Measurements from ENCODE around the gene LCN1.

DNA sequence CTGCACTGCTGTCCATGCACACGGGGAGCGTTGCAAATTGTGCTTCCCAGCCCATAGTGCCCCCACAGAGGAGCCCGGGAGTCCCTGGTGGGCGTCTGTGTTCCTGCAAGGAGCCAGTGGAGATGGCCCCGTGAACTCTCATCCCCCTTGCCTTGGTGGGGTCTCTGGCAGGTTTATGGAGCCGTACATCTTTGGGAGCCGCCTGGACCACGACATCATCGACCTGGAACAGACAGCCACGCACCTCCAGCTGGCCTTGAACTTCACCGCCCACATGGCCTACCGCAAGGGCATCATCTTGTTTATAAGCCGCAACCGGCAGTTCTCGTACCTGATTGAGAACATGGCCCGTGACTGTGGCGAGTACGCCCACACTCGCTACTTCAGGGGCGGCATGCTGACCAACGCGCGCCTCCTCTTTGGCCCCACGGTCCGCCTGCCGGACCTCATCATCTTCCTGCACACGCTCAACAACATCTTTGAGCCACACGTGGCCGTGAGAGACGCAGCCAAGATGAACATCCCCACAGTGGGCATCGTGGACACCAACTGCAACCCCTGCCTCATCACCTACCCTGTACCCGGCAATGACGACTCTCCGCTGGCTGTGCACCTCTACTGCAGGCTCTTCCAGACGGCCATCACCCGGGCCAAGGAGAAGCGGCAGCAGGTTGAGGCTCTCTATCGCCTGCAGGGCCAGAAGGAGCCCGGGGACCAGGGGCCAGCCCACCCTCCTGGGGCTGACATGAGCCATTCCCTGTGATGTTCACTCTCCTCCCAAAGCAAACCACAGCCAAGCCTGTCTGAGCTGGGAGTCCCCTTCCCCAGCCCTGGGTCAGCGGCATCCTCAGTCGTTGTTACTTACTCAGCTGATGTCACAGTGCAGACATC, 17.6 kb upstream of the LCN1 start:
- TF ChIP-seq, protein P1, sequence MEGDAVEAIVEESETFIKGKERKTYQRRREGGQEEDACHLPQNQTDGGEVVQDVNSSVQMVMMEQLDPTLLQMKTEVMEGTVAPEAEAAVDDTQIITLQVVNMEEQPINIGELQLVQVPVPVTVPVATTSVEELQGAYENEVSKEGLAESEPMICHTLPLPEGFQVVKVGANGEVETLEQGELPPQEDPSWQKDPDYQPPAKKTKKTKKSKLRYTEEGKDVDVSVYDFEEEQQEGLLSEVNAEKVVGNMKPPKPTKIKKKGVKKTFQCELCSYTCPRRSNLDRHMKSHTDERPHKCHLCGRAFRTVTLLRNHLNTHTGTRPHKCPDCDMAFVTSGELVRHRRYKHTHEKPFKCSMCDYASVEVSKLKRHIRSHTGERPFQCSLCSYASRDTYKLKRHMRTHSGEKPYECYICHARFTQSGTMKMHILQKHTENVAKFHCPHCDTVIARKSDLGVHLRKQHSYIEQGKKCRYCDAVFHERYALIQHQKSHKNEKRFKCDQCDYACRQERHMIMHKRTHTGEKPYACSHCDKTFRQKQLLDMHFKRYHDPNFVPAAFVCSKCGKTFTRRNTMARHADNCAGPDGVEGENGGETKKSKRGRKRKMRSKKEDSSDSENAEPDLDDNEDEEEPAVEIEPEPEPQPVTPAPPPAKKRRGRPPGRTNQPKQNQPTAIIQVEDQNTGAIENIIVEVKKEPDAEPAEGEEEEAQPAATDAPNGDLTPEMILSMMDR (IDR thresholded peaks at IDR 0.05) = no peak
- no peak for TF ChIP-seq EZH2phosphoT487 (IDR thresholded peaks at IDR 0.05)
- TF ChIP-seq EZH2 (IDR thresholded peaks at IDR 0.05) = no peak

All from neural progenitor cell (in vitro differentiated cells).